GM18526 (cell line): ENCODE results near the gene SLC9A9.

Experiments
- POLR2A ChIP-seq: IDR thresholded peaks from 3 replicates; pipeline ENCODE4 v1.6.1; 2011; ENCODE audit not compliant: insufficient read length; ENCODE audit errors: extremely low read depth

Gene SLC9A9

GRCh38 chr3:143749926-143750325, 98.3 kb downstream of the SLC9A9 start:
- TF ChIP-seq POLR2A: no peak

- no peak for TF ChIP-seq POLR2A
Measured at GRCh38 chr3:143737065-143737464, 111.2 kb downstream of the SLC9A9 start.

- TF ChIP-seq POLR2A: no peak
Measured at GRCh38 chr3:143736205-143736997, 111.9 kb downstream of the SLC9A9 start.

GRCh38 chr3:143731776-143732175, 116.5 kb downstream of the SLC9A9 start:
- TF ChIP-seq POLR2A: no peak

GRCh38 chr3:143731320-143731719, 116.9 kb downstream of the SLC9A9 start:
- TF ChIP-seq POLR2A: no peak

- TF ChIP-seq POLR2A: no peak
Measured at GRCh38 chr3:143727391-143727790, 120.9 kb downstream of the SLC9A9 start.

GRCh38 chr3:143726727-143727126, 121.5 kb downstream of the SLC9A9 start:
- no peak for TF ChIP-seq POLR2A

- TF ChIP-seq POLR2A: no peak
Measured at GRCh38 chr3:143720381-143720780, 127.9 kb downstream of the SLC9A9 start.

GRCh38 chr3:143718463-143718862, 129.8 kb downstream of the SLC9A9 start:
- no peak for TF ChIP-seq POLR2A

- TF ChIP-seq POLR2A: no peak
Measured at GRCh38 chr3:143716731-143717130, 131.5 kb downstream of the SLC9A9 start.

- no peak for TF ChIP-seq POLR2A
Measured at GRCh38 chr3:143712522-143712921, 135.7 kb downstream of the SLC9A9 start.

- TF ChIP-seq POLR2A: no peak
Measured at GRCh38 chr3:143707848-143708247, 140.4 kb downstream of the SLC9A9 start.

- TF ChIP-seq POLR2A: no peak
Measured at GRCh38 chr3:143700431-143700975, 147.8 kb downstream of the SLC9A9 start.

- TF ChIP-seq POLR2A: no peak
Measured at GRCh38 chr3:143699424-143699823, 148.8 kb downstream of the SLC9A9 start.

- TF ChIP-seq POLR2A: no peak
Measured at GRCh38 chr3:143698682-143699303, 149.5 kb downstream of the SLC9A9 start.

- no peak for TF ChIP-seq POLR2A
Measured at GRCh38 chr3:143697975-143698374, 150.3 kb downstream of the SLC9A9 start.
